Fibroblast of pulmonary artery (primary cell): ENCODE results near the gene CFAP52.

Source experiments
- DNase-seq: peaks from one replicate; pipeline ENCODE4 v3.0.0-alpha.2; 2010; ENCODE audit warnings: low read depth
- H3K4me3 ChIP-seq: replicated peaks from 2 replicates; pipeline ENCODE4 v1.5.1; 2011; ENCODE audit warnings: low read depth, mild to moderate bottlenecking, control low read depth, low read length, moderate library complexity
- CTCF ChIP-seq: IDR thresholded peaks from 2 replicates; pipeline ENCODE4 v1.5.1; 2011; ENCODE audit warnings: mild to moderate bottlenecking, control low read depth, low read length, inconsistent platforms; ENCODE audit errors: missing control alignments

The CFAP52 gene

GRCh38 chr17:9576521-9577372 is at the start of gene CFAP52:
Gene CFAP52, plus strand, starts transcription at chr17:9576642. Its CDS starts 54 bp downstream, at chr17:9576696.
- peak within 1 kb of the TSS; percentile 96 for H3K4me3 ChIP-seq
- DNase-seq: peak; percentile 82
- peak; percentile 87 for TF ChIP-seq CTCF

GRCh38 chr17:9527788-9528187 is 48.7 kb upstream of the CFAP52 start:
- DNase-seq: no peak
- no peak overlapping the region for H3K4me3 ChIP-seq
- TF ChIP-seq CTCF: no peak

- peak; percentile 54 for DNase-seq
- no peak overlapping the region for H3K4me3 ChIP-seq
- TF ChIP-seq CTCF: peak; percentile 58
These were observed 47.3 kb upstream of the CFAP52 start for GRCh38 chr17:9529033-9529700.

- DNase-seq: no peak
- TF ChIP-seq CTCF: no peak
These were observed 45.4 kb upstream of the CFAP52 start for GRCh38 chr17:9531034-9531433.

GRCh38 chr17:9532715-9533114 is 43.7 kb upstream of the CFAP52 start:
- no peak overlapping the region for H3K4me3 ChIP-seq
- no peak for TF ChIP-seq CTCF
- no peak for DNase-seq

More at GRCh38 chr17:9531034-9531433, 45.4 kb upstream of the CFAP52 start:
- no peak overlapping the region for H3K4me3 ChIP-seq

GRCh38 chr17:9533441-9533840 is 43.0 kb upstream of the CFAP52 start:
- no peak for DNase-seq
- no peak for TF ChIP-seq CTCF
- H3K4me3 ChIP-seq: no peak overlapping the region
